GM19240 (cell line): ENCODE measurements around the gene SPARC.
A peak's percentile ranks its signal among the peaks of the same experiment; 100 is the strongest.

ENCODE experiments used
- DNase-seq: peaks from one replicate; pipeline ENCODE4 v3.0.0; 2011; ENCODE audit warnings: low spot score; ENCODE audit not compliant: insufficient read length

Gene SPARC

GRCh38 chr5:151679421-151680155, 7.1 kb downstream of the SPARC start:
- DNase-seq, result no peak

DNA sequence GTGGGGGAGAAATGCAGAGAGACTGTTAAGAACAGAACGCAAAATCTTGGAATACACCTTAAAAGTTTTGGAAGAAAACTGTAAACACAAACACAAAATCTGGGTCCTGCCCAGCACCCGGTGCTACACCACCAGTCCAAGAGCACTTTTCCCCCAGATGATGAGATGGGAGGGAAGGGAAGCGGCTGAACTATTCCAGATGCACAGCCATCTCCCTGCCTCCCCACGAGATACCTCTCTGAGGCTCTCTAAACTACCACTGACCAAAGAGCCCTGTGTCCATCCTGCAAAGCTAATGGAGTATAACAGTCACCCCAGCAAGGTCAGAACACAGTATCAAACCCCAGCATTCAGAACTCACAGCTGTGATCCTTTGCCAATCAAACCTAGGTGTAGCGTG, 8.0 kb downstream of the SPARC start:
- DNase-seq, result no peak

DNA sequence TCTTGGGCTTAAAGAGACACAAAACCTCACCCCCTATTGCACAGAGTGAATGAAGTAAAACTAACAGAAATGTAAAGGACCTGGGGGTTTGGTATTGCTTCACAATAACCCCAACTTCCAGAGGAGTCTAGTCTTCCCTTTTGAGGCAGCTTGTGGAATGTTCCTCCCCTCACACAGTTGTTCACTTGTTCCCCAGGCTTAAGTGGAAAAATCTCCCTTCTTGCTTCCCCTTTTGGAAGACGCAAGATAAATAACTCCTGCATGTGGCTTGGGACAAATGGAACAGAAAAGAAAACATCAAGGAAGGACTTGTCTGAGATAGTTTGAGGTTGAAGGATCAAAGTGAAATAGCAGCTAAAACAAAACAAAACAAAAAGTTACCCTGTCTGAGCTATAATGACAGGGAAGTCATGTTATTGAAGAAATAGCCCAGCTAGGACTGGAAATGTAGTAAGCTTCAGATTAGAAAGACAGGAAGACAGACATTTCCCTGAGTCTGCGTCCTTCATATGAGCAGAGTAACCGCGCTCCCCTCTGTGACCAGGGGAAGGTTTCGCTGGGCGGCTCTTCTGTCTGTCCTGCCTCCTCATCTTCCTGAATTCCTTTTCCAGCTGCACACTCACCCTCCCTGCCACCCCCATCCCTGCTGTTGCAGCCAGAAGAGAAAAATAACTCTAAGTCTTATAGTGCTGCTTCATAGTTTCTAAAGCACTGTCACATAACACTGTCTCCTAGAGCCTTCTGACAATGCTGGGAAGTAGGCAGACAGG, 8.8 kb downstream of the SPARC start:
- no peak for DNase-seq

DNA sequence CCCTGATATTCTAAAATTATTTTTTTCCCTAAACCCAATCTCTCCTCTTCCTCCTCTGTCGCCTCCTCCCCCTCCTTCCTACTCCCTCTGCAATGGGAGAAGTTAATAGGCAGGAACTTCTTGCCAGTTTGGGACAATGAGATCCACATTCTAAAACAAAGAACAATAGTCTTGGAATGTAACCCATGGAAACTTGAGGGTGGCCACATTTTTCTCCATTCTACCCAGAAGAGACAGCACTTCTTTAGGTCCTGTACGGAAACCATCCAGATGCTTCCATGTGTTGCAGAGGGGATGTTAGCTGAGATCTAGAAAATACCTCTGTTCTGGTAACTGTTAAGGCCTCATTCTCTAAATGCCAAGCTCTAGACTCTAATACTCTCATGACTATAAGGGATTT, 10.0 kb downstream of the SPARC start:
- no peak for DNase-seq

DNA sequence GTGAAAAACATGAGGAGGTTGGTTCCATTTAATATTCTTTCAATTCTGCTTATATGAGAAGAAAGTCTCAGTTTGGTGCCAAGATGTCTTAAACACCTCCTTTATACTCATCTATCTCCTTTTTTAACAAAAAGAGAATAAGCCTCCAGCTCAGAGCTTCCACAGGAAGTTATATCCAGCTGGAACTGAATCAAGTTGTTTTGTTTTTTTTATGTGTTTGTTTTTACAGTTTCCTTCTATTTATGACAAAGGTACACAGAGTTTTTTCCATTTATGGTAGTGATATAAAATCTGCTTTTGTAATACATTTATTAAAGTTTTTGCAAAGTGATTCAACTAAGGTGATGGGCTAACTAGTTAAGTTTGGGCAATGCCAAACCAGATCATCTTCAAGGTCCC, 10.4 kb downstream of the SPARC start:
- DNase-seq, result no peak

DNA sequence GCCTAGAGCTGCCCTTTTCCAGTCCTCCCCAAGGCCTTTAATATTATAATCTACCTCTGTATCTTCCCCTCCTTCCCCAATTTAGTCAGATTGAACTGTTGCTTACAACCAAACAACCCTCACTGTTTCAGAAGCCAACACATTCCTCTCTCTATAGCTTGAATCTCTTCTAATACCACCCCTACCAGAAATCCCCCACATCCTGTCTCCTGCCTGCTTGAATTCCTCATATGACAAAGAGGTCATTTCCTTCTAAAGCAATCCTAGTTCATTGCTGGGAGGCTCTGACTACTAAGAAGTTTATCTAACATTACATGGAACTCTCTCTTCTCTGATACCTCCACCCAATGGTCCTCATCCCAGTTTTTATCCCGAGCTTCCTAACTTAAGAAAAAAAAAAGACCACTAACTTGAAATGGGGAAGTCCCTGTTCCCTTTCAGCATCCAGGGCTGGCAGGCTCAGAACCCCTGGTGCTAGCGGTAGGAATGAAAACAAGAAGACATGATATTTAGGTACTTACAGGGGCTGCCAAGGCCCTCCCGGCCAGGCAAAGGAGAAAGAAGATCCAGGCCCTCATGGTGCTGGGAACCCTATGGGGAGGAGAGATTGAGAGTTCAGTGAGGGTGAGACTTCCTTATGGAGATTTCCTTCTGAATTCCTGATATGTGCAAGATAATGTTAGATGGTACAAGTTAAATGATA, 11.0 kb downstream of the SPARC start:
- no peak for DNase-seq

GRCh38 chr5:151674626-151675610, 11.8 kb downstream of the SPARC start:
- DNase-seq, result no peak

- DNase-seq, result no peak
These were observed 13.3 kb downstream of the SPARC start for GRCh38 chr5:151673421-151673820.

GRCh38 chr5:151672516-151672915, 14.2 kb downstream of the SPARC start:
- DNase-seq, result no peak

- DNase-seq, result no peak
These were observed 14.8 kb downstream of the SPARC start for GRCh38 chr5:151671950-151672349.

GRCh38 chr5:151670953-151671636, 15.6 kb downstream of the SPARC start:
- DNase-seq, result no peak

DNA sequence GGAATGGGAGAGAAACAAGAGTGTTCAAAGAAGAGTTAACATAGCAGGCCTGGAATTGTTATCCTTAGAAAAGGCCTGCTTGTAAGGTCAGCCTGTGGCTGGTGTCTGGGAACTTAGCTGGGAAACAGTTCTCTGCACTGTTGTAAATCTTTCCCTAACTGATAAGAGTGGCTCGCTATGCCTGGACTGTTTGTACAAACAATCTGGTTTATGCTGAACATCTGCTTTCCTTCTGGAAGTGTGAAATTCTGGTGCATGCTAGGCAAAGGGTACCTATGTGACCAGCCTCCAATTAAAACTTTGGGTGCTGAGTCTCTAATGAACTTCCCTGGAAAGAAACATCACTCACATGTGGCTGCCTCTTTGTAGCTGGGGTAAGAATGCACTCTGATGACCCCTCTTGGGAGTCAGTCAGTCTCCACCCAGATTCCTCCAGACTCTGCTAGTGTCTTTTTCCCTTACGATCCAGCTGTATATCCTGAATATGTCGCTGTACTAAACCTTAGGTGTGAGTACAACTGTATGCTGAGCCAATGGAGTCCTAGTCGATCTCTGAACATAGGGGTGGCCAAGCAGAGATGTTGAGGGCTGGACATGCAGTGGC, 16.5 kb downstream of the SPARC start:
- DNase-seq, result no peak

- DNase-seq, result no peak
These were observed 19.6 kb downstream of the SPARC start for GRCh38 chr5:151667083-151667482.

DNA sequence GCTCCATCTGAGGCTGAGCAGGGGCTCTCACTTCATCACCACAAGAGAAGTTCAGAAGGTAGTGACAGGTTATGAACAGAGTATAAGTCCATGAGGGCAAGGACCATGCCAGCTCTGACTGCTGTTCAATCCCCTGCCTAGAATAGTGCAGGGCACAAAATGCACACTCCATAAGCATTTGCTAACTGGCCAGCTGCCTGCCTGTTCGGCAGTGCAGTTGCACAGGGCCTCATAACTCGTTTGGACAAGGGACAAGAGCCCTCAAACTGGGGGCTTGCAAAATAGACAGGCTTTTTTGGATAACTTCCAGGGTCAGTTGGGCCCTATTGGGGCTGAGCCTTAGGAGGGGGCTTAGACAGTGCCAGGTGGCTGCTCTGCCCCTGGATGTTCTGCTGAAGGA, 21.1 kb downstream of the SPARC start:
- no peak for DNase-seq

- DNase-seq, result no peak
These were observed 21.8 kb downstream of the SPARC start for GRCh38 chr5:151664694-151665585.

- no peak for DNase-seq
These were observed 23.0 kb downstream of the SPARC start for GRCh38 chr5:151663617-151664293.

GRCh38 chr5:151662805-151663204, 23.9 kb downstream of the SPARC start:
- DNase-seq, result peak; percentile 28

DNA sequence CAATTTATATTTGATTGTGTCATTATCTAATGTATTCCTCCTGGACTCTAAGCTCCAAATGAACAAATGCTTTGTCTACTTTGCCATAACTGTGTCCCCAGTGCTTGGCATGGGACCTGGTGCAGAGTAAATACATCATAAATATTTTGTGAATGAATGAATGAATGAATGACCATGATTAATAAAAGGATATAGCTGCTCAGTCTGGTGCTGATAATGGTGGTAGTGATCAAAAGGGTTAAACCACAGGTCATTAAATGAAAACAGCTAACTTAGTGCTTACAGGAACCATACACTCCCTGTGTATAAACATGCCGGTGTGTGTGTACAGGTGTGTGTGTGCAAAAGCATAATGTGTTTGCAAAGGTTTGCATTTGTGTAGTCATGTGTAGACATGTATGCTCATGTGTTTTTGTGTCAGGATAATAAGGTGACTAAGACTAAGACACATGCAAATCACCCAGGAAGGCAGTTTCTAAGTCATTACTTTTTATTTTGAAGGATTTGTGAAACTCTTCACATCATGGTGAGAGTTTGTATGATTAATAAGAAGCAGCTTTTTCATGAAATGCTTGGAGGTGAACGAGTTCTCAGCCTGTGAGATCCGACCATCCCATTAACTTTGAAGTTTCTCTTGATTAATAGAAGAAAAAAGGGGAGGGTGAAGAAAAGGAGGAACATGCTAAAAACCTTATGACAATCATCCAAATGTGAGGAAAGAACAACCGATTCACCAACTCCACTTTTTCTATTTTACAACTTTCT, 24.6 kb downstream of the SPARC start:
- no peak for DNase-seq
